Activated CD8-positive, alpha-beta memory T cell treated with anti-CD3 and anti-CD28 coated beads for 1 hour (primary cell): ENCODE measurements around the gene SLC22A16.

ENCODE experiments used
- DNase-seq, 2 donors: peaks; one replicate each; pipeline ENCODE4 v3.0.0-alpha.2; 2020; ENCODE audit warnings: low read depth in 1 of 2; ENCODE audit errors: extremely low read depth in 1 of 2

SLC22A16 gene

GRCh38 chr6:110409794-110410193 is 66.6 kb downstream of the SLC22A16 start:
- DNase-seq: no peak

DNA sequence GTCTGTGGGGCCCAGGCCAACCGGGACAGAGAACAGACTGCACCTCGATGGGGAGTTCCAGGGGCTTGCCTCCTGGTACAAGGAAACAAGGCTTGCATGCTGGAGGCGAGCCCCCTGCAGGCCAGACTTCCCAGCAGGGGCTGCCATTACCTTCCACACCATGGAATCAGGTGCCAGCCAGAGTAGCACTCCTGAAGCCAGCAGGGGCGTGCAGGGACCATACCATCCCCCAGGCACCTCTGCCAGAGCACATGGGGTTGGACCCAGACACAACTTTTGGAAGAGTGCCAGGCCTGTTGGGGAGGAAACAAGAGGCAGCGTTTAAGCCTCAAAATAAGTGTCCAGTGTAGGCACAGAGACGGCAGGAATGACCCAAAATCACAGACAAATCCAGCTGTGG is 67.5 kb downstream of the SLC22A16 start:
- no peak for DNase-seq

GRCh38 chr6:110404607-110405006 is 71.8 kb downstream of the SLC22A16 start:
- no peak for DNase-seq

DNA sequence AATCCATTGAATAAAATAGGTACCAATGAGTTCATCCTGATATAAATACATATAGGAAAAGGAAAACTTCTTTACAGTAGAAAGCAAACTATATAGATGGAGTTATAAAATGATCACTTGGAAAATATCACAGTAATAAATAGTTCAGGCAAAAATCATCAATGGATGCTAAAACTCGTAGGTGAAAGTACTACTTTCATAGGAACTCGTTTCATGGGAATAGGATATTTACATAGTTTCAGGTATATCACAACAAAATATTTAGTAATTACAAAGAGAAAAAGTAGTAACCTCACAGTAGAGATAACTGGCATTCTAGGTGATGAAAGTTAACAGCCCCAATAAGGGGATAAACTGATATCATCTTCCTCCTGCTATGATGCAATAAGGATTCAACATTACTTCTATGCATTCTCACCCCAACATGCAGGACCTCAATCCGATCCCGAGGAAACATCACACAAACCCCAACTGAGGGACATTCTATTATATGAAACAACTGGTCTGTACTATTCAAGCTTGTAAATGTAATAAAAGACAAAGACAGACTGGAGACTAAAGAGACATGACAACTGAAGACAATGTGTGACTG is 74.7 kb downstream of the SLC22A16 start:
- DNase-seq: no peak

- DNase-seq: no peak
These were observed 76.2 kb downstream of the SLC22A16 start for GRCh38 chr6:110400208-110400607.

GRCh38 chr6:110399219-110400071 is 77.0 kb downstream of the SLC22A16 start:
- no peak for DNase-seq

DNA sequence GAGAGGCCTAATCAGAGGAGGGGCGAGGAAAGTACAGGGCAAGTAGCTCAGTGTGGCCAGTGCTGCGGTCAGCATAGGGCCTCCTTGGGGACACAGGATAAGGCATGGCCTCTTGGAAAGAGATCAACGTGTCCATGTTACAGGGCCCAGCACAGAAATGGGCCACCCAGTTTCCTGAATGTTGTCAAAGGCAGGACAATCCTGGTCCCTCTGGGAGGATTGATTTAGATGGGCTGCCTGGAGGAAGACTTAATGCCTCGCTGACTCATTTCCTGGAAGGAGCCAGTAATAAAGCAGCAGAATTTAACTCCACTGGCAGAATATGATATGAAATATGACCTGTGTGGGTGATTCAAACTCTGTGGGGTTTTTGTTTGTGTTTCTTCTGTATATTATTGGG is 77.6 kb downstream of the SLC22A16 start:
- no peak for DNase-seq

- no peak for DNase-seq
These were observed 81.2 kb downstream of the SLC22A16 start for GRCh38 chr6:110395221-110395620.

DNA sequence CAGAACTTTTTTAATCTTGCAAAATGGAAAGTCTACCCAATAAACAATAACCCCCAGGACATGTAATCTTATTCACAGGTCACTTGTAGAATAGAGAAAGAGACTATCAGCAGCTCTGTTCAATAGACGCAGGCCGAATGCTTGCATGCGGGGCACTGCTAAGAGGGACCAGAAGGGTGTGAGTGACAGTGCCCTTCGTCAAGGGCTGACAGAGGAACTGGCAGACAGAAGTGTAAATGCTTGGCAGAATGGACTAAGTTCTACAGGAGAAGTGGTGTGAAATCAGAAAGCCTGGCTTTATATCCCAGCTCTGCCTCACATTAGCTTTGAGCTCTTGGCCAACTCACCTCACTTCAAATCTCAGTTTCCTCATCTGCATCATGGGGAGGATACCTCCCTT is 82.0 kb downstream of the SLC22A16 start:
- no peak for DNase-seq

- no peak for DNase-seq
These were observed 83.7 kb downstream of the SLC22A16 start for GRCh38 chr6:110392727-110393126.

DNA sequence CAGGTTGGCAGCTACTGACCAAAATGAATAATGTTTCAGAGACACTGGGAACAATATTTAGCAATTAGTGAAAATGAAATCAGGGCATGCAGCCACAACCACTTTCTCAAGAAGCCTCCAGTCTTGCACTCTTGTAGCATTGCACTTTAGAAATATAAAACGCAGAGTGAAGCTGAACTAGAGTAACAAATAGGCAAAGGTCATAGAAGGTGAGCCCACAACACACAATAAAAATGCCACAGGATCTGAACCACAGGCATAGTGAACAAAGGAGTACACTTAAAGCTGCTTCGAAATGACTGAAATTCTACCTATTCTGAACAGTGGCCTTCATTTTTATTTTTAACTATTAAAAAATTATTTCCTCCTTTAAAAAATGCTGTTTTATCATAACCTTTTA is 86.0 kb downstream of the SLC22A16 start:
- DNase-seq: no peak

DNA sequence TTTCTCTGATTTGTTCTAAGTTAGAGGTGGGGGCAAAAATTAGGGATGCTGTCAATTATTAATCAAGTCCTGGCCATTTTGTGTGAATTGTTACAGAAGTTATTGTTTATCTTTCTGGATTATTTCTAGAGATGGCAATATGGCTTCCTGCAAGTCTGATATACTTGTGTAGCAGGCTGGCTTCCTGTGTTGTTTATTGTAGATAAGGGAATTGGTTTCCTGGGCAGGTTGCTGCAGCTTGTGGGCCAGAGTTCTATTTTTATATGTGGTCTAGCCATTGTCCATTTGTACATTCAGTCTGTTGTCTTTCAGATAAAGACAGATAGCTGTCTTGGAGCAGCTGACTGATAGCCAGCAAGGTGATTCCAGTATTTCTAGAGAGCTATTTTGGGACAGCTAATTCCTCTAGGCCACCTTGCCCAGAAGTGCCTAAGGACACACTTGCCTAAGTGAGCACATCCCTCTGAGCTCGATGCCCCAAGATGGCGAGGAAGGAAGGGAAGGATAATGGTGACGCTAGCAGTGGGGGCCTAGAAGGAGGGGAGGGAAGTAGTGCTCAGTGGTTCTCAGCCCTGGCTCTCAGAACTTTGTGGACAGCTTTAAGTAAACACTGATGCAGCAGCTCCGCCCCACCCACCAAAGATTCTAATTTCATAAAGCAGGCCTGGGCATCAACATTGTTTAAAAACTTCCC is 86.6 kb downstream of the SLC22A16 start:
- DNase-seq: no peak

GRCh38 chr6:110387986-110388385 is 88.4 kb downstream of the SLC22A16 start:
- DNase-seq: no peak

GRCh38 chr6:110385458-110385863 is 91.0 kb downstream of the SLC22A16 start:
- no peak for DNase-seq

GRCh38 chr6:110378552-110378951 is 97.9 kb downstream of the SLC22A16 start:
- DNase-seq: no peak
